HepG2 (cell line): ENCODE results near the gene MAP3K4. TPM values are rescaled to one million over a fixed set of nuclear protein-coding genes. Genes with fewer than 3 reads are reported as not detected.

Experiments used
- FLYWCH1 ChIP-seq: sonication (generic); formaldehyde crosslinking; IDR thresholded peaks from 2 replicates; pipeline ENCODE4 v1.8.1; 2023; ENCODE audit warnings: mild to moderate bottlenecking, missing genetic modification reagents
- HDAC6 ChIP-seq: fragments of 200-600 bp; sonication (generic); IDR thresholded peaks from 2 replicates; pipeline ENCODE4 v1.7.0; 2017; ENCODE audit warnings: mild to moderate bottlenecking, antibody characterized with exemption, low read length, low read depth
- MED1 ChIP-seq: sonication (generic); formaldehyde crosslinking; IDR thresholded peaks from 2 replicates; pipeline ENCODE4 v1.4.0; 2020; ENCODE audit warnings: missing genetic modification reagents
- MXD1 ChIP-seq: sonication (generic); formaldehyde crosslinking; IDR thresholded peaks from 2 replicates; pipeline ENCODE4 v1.4.0; 2020; ENCODE audit warnings: mild to moderate bottlenecking, missing genetic modification reagents
- SMARCC2 ChIP-seq: fragments of 450-650 bp; IDR thresholded peaks from 2 replicates; pipeline ENCODE4 v1.6.1; 2017; ENCODE audit warnings: antibody characterized with exemption, mild to moderate bottlenecking
- SOX6 ChIP-seq, 2 experiments: fragments of 450-650 bp in 1 of 2; sonication (generic) in 1 of 2; formaldehyde crosslinking in 1 of 2; IDR thresholded peaks; 2 replicates each; pipeline versions ENCODE4 v1.4.0 to v1.6.1; 2017 to 2020; ENCODE audit warnings: antibody characterized with exemption in 1 of 2, mild to moderate bottlenecking in 1 of 2, missing genetic modification reagents in 1 of 2
- SP2 ChIP-seq: sonication (generic); formaldehyde crosslinking; IDR thresholded peaks from 2 replicates; pipeline ENCODE4 v1.5.1; 2020; ENCODE audit warnings: mild to moderate bottlenecking, missing genetic modification reagents
- TFAP4 ChIP-seq: sonication (generic); IDR thresholded peaks from 2 replicates; pipeline ENCODE4 v1.6.1; 2016; ENCODE audit warnings: low read depth, borderline replicate concordance
- ZBTB14 ChIP-seq: sonication (generic); formaldehyde crosslinking; IDR thresholded peaks from 2 replicates; pipeline ENCODE4 v1.4.0; 2020; ENCODE audit warnings: missing genetic modification reagents
- ZBTB21 ChIP-seq: sonication (generic); formaldehyde crosslinking; IDR thresholded peaks from 2 replicates; pipeline ENCODE4 v1.4.0; 2020; ENCODE audit warnings: missing genetic modification reagents
- ZBTB40 ChIP-seq, 2 experiments: fragments of 450-650 bp in 1 of 2; sonication (generic) in 1 of 2; formaldehyde crosslinking in 1 of 2; IDR thresholded peaks; 2 replicates each; pipeline versions ENCODE4 v1.6.1 to v1.8.0; 2016 to 2022; ENCODE audit warnings: antibody characterized with exemption in 1 of 2, mild to moderate bottlenecking in 1 of 2, missing genetic modification reagents in 1 of 2
- ZNF10 ChIP-seq: sonication (generic); formaldehyde crosslinking; IDR thresholded peaks from 2 replicates; pipeline ENCODE4 v1.4.0; 2020; ENCODE audit warnings: mild to moderate bottlenecking, low read depth, missing genetic modification reagents, borderline replicate concordance
- ZNF101 ChIP-seq: sonication (generic); formaldehyde crosslinking; IDR thresholded peaks from 2 replicates; pipeline ENCODE4 v1.4.0; 2020; ENCODE audit warnings: mild to moderate bottlenecking, low read depth, missing genetic modification reagents, borderline replicate concordance
- ZNF446 ChIP-seq: sonication (generic); formaldehyde crosslinking; IDR thresholded peaks from 2 replicates; pipeline ENCODE4 v1.5.0; 2020; ENCODE audit warnings: mild to moderate bottlenecking, missing genetic modification reagents
- ZNF614 ChIP-seq: IDR thresholded peaks from 2 replicates; pipeline ENCODE4 v1.6.1; 2018; ENCODE audit warnings: missing biosample characterization, missing genetic modification reagents, inconsistent platforms, borderline replicate concordance
- ZSCAN21 ChIP-seq: sonication (generic); formaldehyde crosslinking; IDR thresholded peaks from 2 replicates; pipeline ENCODE4 v1.8.0; 2022; ENCODE audit warnings: mild to moderate bottlenecking, missing genetic modification reagents, moderate library complexity, borderline replicate concordance
- polyA plus RNA-seq, 8 experiments: library from polyadenylated mRNA; depleted of rRNA in 3 of 8; stranded (reverse) in 7 of 8; unstranded in 1 of 8; fragments of >200 nt; fragmentation: Illumina TruSeq in 4 of 8; extraction: Trizol in 4 of 8; gene quantifications; 2 replicates each; pipeline versions ENCODE4 v1.2.1 to v1.2.3, GENCODE V29; 2011 to 2016; ENCODE audit warnings: low read depth in 4 of 8, missing spikeins in 1 of 8, mixed read lengths in 1 of 8; ENCODE audit not compliant: insufficient read depth in 1 of 8
- total RNA-seq, 5 experiments: library from RNA; depleted of rRNA; stranded (reverse); fragments of >200 nt; fragmentation: Illumina TruSeq; extraction: Trizol; gene quantifications; 2 replicates each; pipeline ENCODE4 v1.2.3, GENCODE V29; 2016; ENCODE audit warnings: low read depth in 1 of 5

The MAP3K4 gene
- total and polyA plus RNA-seq, 2 of the 13 experiments (the other 11 are each of a cell fraction or from before 2014, with no cell fraction given), result 12.9 to 33.6 TPM

- TF ChIP-seq SOX6 (IDR thresholded peaks at IDR 0.05), result no peak
- TF ChIP-seq SOX6 (CRISPR knock-in tag; IDR thresholded peaks at IDR 0.05), result peak; percentile 57
- no peak for TF ChIP-seq ZBTB14 (CRISPR knock-in tag)
- TF ChIP-seq ZBTB21 (CRISPR knock-in tag), result no peak
- TF ChIP-seq SMARCC2, result no peak
- TF ChIP-seq ZBTB40 (IDR thresholded peaks at IDR 0.05), result no peak
- no peak for TF ChIP-seq ZBTB40 (CRISPR knock-in tag; IDR thresholded peaks at IDR 0.05)
- no peak for TF ChIP-seq FLYWCH1 (CRISPR knock-in tag)
- TF ChIP-seq MED1 (CRISPR knock-in tag), result no peak
- no peak for TF ChIP-seq ZNF446
- TF ChIP-seq SP2 (CRISPR knock-in tag), result no peak
- TF ChIP-seq ZNF614 (CRISPR knock-in tag), result no peak
- no peak for TF ChIP-seq ZSCAN21 (CRISPR knock-in tag)
- TF ChIP-seq ZNF101, result peak; percentile 68; the same call in 1 of the 2 replicates
- TF ChIP-seq HDAC6, result no peak
- TF ChIP-seq TFAP4, result no peak
- no peak for TF ChIP-seq ZNF10 (CRISPR knock-in tag)
- TF ChIP-seq MXD1, result peak; percentile 4; the same call in 1 of the 2 replicates
Measured at GRCh38 chr6:160992061-160992979, 751 bp downstream of the MAP3K4 start (continued).
